ENCODE data around the gene VWDE. TPM values are rescaled to one million over a fixed set of nuclear protein-coding genes. Genes with fewer than 3 reads are reported as not detected.

VWDE gene
- polyA plus RNA-seq, 3 donors = not detected

GRCh38 chr7:12415072-12415471 is 11.4 kb upstream of the VWDE start:
- Mint-ChIP-seq H3K36me3 (no peaks in the 10 kb centered on the region), H3K27me3 (ENCODE audit: low read depth in 3 of 3) (peaks cover 0 to 3% (median 2%) of the 10 kb centered on the region in 3 donors), H3K4me1 (no peaks in the 10 kb centered on the region), H3K4me3 (no peak overlapping the region), H3K27ac (no peak overlapping the region), H3K9me3 (peaks cover 0 to 6% (median 1%) of the 10 kb centered on the region in 7 donors)
- H3K4me2 ChIP-seq (replicated peaks; ENCODE audit: extremely low read depth, low read length, poor library complexity, severe bottlenecking) = no peak overlapping the region
- H3K36me3 ChIP-seq (replicated peaks in 1 of 2; ENCODE audit: control insufficient read depth in 1 of 2, insufficient read depth in 2 of 2, low read length in 2 of 2) = no peaks in the 10 kb centered on the region
- no peak overlapping the region for H3K27ac ChIP-seq (ENCODE audit: low read depth in 1 of 2, low read length in 2 of 2)
- no peak overlapping the region for H3K9ac ChIP-seq (ENCODE audit: insufficient read depth, low read length, poor library complexity, severe bottlenecking)
- TF ChIP-seq, protein P1, sequence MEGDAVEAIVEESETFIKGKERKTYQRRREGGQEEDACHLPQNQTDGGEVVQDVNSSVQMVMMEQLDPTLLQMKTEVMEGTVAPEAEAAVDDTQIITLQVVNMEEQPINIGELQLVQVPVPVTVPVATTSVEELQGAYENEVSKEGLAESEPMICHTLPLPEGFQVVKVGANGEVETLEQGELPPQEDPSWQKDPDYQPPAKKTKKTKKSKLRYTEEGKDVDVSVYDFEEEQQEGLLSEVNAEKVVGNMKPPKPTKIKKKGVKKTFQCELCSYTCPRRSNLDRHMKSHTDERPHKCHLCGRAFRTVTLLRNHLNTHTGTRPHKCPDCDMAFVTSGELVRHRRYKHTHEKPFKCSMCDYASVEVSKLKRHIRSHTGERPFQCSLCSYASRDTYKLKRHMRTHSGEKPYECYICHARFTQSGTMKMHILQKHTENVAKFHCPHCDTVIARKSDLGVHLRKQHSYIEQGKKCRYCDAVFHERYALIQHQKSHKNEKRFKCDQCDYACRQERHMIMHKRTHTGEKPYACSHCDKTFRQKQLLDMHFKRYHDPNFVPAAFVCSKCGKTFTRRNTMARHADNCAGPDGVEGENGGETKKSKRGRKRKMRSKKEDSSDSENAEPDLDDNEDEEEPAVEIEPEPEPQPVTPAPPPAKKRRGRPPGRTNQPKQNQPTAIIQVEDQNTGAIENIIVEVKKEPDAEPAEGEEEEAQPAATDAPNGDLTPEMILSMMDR (IDR thresholded peaks at IDR 0.05) = no peak
- H3K4me3 ChIP-seq (replicated peaks in 1 of 3; ENCODE audit: low read depth in 2 of 3, low read length in 3 of 3) = no peak overlapping the region
- no peaks in the 10 kb centered on the region for H3K27me3 ChIP-seq (ENCODE audit: control insufficient read depth in 2 of 2, insufficient read depth in 2 of 2, low read length in 2 of 2)
- H3K9me3 ChIP-seq (replicated peaks in 1 of 2; ENCODE audit: control insufficient read depth in 1 of 2, insufficient read depth in 1 of 2, low read length in 2 of 2) = no peaks in the 10 kb centered on the region
- no peaks in the 10 kb centered on the region for H3K4me1 ChIP-seq (ENCODE audit: control insufficient read depth in 1 of 2, insufficient read depth in 2 of 2, low read length in 2 of 2)
- H2AFZ ChIP-seq (ENCODE audit: insufficient read depth, low read depth, low read length, poor library complexity, severe bottlenecking) = no peak overlapping the region
- no peak for DNase-seq
- intact Hi-C loops (cut with micrococcal nuclease) = no loop called here
- H4K20me1 ChIP-seq (ENCODE audit: insufficient read depth, low read length) = no peaks in the 10 kb centered on the region
- no peaks in the 10 kb centered on the region for H3K79me2 ChIP-seq (ENCODE audit: insufficient read depth, low read length)

DNA sequence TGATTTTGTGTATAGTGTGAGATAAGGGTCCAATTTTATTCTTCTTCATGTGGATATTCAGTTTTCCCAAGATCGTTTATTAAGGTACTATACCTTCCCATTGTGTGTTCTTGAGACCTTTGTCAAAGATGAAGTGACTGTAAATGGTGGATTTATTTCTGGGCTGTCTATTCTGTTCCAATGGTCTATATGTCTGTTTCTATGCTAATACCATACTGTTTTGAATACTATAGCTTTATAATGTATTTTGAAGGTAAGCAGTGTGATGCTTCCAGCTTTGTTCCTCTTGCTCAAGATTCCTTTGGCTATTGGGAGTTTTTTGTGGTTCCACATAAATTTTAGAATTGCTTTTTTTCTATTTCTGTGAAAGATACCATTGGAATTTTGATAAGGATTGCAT is 8.7 kb upstream of the VWDE start:
- H3K4me3 ChIP-seq (replicated peaks in 1 of 3; ENCODE audit: low read depth in 2 of 3, low read length in 3 of 3) = no peak overlapping the region
- no peaks in the 10 kb centered on the region for H3K36me3 ChIP-seq (replicated peaks in 1 of 2; ENCODE audit: control insufficient read depth in 1 of 2, insufficient read depth in 2 of 2, low read length in 2 of 2)
- intact Hi-C loops (cut with micrococcal nuclease) = no loop called here
- no peak overlapping the region for H3K27ac ChIP-seq (ENCODE audit: low read depth in 1 of 2, low read length in 2 of 2)
- Mint-ChIP-seq H3K4me1 (no peaks in the 10 kb centered on the region), H3K27ac (no peak overlapping the region), H3K9me3 (peaks cover 0 to 6% (median 0%) of the 10 kb centered on the region in 7 donors), H3K36me3 (no peaks in the 10 kb centered on the region), H3K4me3 (no peak overlapping the region), H3K27me3 (ENCODE audit: low read depth in 3 of 3) (peaks cover 0 to 6% (median 3%) of the 10 kb centered on the region in 3 donors)
- TF ChIP-seq, protein P1 (IDR thresholded peaks at IDR 0.05) = no peak
- no peak overlapping the region for H3K4me2 ChIP-seq (replicated peaks; ENCODE audit: extremely low read depth, low read length, poor library complexity, severe bottlenecking)
- WGBS (ENCODE audit: insufficient coverage) = no CpG with 5 or more reads among the region's 1 CpG
- no peaks in the 10 kb centered on the region for H3K4me1 ChIP-seq (ENCODE audit: control insufficient read depth in 1 of 2, insufficient read depth in 2 of 2, low read length in 2 of 2)
- DNase-seq = no peak
- no peak overlapping the region for H2AFZ ChIP-seq (ENCODE audit: insufficient read depth, low read depth, low read length, poor library complexity, severe bottlenecking)
- no peaks in the 10 kb centered on the region for H3K27me3 ChIP-seq (ENCODE audit: control insufficient read depth in 2 of 2, insufficient read depth in 2 of 2, low read length in 2 of 2)
- H4K20me1 ChIP-seq (ENCODE audit: insufficient read depth, low read length) = no peaks in the 10 kb centered on the region
- H3K9me3 ChIP-seq (replicated peaks in 1 of 2; ENCODE audit: control insufficient read depth in 1 of 2, insufficient read depth in 1 of 2, low read length in 2 of 2) = no peaks in the 10 kb centered on the region
- H3K9ac ChIP-seq (ENCODE audit: insufficient read depth, low read length, poor library complexity, severe bottlenecking) = no peak overlapping the region
- no peaks in the 10 kb centered on the region for H3K79me2 ChIP-seq (ENCODE audit: insufficient read depth, low read length)
